GM18526 (cell line): ENCODE measurements around the gene CARS2.

Experiments used
- POLR2A ChIP-seq: IDR thresholded peaks from 3 replicates; pipeline ENCODE4 v1.6.1; 2011; ENCODE audit not compliant: insufficient read length; ENCODE audit errors: extremely low read depth

Gene CARS2

DNA sequence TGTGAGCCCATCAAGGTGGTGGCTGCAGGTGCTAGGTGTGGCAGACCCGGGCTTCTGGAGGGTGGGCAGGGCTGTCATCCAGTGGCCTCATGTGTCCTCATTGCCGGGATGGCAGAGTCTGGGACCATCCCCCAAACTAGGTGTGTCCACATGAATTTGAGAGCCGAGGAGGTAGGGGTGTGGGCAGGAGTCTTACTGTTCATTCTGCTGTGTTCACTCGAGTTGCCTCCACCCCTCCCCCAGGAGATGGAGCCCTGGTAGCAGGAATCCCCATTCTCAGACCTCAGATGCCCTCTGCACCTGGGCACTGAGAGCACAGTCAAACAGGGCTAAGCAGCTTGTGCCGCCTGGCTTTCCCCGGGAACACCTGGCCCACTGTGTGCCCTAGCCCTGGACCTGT is 68.2 kb downstream of the CARS2 start:
- no peak for TF ChIP-seq POLR2A

DNA sequence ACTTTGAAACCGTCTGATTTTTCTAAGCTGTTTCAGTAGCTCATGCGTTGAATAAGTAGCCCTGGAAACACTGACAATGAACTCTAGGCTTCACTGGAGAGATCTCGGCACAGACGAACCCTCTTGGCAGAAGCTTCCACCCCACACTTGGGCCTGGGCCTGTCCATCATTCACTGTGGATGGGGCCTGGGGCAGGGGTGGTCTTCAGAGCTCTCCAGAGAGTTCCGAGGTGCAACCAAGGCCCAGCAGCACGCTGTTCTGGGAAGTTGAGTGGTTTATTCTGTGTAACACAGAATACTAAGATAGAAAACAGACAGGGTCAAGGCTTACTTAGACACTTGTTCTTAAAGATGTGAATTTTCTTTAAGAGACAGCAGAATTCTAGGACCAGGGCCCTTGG is 68.6 kb downstream of the CARS2 start:
- TF ChIP-seq POLR2A, result no peak

DNA sequence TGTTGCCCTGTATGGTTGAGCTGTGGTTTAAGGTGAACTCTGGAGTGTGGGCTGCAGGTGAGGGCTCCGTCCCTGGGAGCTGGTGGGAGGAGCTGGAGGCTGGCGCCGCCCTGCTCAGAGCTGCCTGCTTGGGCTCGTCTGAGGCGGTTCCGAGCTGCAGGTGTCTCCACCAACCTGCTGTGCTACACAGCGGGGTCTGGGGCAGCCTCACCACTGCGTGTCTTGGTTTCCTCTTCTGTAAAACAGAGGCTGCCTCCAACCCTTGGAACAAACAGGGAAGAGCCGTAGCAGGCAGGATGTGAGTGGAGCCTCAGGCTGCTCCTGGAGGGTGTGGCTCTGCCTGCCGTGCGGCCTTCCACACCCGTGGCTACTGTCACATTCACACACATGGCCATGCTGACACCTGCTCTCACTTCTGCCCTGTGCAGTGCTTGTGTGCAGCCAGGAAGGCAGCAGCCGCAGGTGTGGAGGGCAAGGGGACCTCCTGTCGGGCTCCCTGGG is 69.2 kb downstream of the CARS2 start:
- no peak for TF ChIP-seq POLR2A

DNA sequence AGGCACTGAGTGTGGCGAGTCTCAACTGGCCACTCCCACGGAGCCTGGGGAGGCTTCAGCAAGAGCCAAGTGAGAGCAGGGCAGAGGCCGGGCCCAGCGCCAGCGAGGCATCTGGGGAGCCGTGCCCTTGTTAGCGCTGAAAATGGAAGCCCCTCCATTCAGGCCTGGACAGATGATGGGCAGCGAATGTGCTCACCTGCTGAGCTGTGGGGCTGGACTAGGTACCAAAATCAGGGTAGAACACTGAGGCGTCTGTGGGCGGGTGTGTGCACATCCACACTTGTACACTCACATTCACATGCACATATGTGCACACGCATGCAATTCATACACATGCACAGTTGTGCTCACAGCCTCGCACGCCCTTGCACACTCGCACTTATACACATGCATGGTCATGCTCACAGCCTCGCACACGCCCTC is 69.9 kb downstream of the CARS2 start:
- no peak for TF ChIP-seq POLR2A

DNA sequence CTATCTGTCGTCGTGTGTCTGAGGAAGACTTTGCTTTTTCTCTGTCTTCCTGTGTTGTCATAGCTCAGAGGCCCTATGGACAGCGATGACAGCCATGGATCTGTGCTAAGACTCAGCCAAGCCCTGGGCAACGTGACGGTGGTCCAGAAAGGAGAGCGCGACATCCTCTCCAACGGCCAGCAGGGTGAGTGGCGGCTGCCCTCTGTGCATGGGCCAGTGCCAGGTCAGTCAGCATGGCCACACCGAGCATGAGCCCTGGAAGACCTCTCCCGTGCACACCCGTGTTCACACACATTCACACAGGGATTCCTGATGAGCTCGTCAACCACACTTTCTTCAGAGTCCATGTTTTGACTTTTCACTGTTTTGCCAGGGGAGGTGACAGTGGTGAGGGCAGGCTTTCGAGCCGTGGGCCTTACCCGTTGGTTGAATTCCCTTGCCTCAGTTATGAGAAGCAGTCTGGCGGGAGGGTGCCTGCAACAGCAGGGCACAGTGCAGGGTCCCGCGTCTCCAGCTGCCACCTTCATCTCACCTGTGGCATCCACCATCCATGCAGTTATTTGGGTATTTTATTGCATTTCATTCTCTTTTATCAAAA is 70.4 kb downstream of the CARS2 start:
- no peak for TF ChIP-seq POLR2A

DNA sequence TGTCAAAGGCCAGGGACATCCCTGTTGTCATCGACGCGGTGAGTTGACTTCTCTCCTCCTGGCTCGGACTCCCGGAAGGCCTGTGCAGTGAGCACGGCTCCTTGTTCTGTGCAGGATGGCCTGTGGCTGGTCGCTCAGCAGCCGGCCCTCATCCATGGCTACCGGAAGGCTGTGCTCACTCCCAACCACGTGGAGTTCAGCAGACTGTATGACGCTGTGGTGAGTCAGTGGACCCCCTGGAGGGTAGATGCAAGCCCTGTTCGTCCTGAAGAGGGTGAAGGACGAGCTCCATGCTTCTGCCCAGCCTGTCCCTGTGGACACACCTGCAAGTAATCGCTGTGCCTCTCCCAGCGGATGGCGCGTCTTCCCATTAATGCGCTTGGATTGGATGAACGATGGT is 71.4 kb downstream of the CARS2 start:
- TF ChIP-seq POLR2A, result no peak

DNA sequence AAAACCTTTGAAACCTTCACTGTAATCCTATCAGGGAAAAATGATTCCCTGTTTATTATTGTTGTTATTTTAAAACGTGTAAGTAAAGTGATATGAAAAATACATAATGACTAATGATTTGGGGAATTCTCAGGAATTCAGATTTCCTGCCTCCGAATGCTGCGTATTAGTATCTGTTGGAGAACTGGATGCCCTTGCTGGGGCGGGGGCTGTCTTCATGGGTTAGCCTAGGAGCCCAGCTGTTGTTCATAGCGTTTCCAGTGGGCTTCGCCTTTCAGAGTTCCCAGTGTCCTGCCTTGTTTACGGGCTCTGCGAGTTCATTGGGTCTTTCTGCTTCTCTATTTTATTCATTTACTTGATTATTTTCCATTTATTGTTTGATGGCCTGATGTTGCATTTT is 72.1 kb downstream of the CARS2 start:
- TF ChIP-seq POLR2A, result no peak

DNA sequence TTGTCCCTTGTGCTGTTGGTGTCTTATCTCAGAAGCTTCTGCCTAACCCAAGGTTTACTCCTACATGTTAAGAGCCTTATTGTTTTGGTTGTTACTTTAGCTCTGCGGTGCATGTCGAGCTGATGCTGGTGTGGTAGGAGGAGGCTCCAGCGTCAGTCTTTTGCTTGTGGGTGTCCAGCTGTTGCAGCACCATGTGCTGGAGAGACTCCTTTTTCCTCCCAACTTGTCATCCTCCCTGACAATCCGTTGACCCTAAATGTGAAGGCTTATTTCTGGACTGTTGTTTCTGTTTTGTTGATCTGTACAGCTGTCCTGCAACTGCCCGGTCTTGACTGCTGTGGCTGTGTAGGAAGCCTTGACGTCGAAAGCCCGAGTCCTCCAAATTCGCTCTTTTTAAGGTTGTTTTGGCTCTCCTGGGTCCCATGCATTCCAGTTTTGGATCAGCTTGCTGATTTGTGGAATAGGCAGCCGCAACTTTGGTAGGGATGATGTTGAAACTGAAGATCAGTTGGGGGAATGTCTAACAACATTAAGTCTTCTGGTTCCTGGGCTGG is 75.3 kb downstream of the CARS2 start:
- TF ChIP-seq POLR2A, result no peak

DNA sequence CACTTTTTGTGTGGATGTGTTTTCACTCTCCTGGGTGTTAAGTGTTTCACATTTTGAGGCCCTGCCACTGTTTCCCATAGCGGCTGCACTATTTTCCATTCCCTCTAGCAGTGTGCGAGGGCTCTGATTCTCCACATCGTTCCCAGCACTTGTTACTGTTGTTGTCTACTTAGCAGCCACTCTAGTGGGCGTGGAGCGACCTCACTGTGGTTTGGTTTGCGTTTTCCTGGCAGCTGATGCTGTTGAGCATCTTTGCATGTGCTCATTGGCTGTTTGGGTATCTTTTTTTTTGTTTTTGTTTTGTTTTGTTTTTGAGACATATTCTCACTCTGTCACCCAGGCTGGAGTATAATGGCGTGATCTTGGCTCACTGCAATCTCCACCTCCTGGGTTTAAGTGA is 76.2 kb downstream of the CARS2 start:
- TF ChIP-seq POLR2A, result no peak

DNA sequence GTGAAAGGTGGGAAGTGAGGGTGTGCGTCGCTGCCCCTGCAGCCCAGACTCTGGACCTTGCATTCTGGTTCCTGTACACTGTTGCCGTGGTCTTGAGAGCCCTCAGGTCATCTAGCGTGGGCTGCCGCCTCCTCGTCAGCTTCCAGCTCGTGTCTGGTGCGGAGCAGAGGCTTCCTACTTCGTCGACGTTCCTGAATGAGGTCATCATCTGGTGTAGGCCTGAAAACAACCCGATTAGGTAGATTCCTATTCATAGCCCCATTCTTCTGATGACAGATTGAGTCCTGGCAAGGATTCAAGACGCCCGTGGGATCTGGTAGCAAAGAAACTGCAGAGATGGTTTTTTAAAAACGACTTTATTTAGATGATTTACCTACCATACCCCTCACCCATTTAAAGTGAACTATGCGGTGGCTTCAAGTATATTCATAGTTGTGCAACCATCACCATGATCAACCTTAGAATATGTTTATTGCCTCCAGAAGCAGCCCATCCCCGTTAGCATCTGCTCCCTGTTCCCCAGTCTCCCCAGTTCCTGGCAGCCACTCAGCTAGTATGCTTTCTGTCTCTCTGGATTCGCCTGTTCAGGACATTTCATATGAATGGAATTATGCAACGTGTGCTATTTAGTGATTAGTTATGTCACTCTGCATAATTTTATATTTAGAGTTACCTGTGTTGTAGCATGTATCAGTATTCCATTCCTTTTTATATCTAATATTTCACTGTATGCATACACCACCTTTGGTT is 76.8 kb downstream of the CARS2 start:
- TF ChIP-seq POLR2A, result no peak

DNA sequence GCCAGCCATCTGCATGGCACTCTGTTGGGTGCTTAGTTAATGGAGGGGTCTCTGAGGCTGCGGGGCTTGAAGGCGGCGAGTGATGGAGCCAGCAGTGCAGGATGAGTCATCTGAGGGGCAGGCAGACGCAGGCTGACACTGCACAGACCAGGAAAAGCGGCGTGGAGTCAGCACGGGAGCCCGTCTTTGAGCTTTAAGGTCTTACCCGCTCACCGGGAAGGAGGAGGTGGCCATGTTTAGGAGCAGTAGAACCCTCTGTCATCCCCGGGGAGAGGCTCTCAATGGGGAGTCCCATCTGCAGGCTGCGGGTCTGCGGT is 77.5 kb downstream of the CARS2 start:
- TF ChIP-seq POLR2A, result no peak

DNA sequence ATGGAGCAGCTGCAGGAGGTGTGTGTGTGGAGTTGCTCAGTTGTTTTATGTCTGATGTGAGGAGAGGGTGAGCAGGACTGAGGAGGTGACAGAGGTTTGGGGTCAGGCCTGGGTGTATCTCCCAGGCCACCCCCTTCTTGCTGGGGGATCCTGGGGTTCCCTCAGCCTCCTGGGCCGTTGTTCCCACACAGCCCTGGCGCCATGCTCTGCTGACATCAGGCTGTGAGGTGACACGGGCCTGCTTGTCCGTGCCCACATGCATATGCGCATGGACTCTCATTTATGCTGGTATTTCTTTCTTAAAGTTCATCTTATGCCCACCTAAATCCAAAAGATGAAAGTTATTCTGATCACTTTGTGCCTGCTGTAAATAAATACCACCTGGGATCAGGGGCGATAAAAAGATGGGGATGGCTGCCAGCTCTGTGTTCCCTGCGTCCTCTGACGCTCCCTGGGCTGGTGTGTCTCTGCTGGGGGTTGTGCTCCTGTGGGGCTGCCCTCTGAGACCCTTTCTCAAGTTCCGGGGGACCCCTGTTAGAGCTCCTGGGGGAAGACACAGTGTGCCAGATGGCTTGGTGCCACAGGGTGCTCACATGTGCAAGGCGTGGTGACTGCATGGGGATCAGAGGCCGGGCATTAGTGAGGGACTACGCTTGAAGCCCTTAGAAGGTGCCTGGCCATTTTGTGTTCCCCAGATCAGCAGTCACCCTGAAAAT is 78.0 kb downstream of the CARS2 start:
- no peak for TF ChIP-seq POLR2A

DNA sequence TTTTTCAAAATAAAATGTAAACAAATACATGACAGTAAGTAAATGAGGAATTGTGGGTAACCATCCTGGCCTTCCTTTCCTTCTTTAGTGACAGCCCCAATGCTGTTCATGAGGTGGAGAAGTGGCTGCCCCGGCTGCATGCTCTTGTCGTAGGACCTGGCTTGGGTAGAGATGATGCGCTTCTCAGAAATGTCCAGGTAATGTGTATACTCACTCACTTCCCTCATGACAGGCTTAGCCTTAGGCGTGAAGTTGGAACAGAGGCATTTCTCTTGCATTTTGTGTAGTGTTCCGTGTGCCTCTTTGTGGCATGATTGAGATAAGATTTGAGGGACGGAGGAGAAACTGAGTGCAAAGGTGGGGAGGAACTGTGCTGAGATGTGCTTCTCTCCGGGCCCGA is 78.6 kb downstream of the CARS2 start:
- no peak for TF ChIP-seq POLR2A

DNA sequence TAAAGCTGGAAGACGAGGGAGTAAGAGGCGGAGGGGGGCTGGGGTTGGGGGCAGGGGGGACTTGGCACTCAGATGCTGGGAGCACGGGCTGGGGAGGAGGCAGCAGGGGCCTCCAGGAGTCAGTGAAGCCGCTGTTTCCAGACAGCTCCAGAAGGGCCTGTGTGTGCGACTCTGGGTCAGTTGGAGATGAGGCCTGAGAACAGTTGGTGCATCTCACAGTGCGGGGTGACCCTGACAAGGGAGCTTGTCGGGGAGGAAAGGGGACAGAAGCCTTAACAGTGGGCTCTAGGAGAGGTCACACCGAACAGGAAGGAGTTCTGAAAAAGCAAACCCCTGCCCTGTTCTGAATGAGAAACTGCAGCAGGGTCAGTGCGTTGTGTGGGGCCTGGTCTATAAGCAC is 79.4 kb downstream of the CARS2 start:
- no peak for TF ChIP-seq POLR2A

DNA sequence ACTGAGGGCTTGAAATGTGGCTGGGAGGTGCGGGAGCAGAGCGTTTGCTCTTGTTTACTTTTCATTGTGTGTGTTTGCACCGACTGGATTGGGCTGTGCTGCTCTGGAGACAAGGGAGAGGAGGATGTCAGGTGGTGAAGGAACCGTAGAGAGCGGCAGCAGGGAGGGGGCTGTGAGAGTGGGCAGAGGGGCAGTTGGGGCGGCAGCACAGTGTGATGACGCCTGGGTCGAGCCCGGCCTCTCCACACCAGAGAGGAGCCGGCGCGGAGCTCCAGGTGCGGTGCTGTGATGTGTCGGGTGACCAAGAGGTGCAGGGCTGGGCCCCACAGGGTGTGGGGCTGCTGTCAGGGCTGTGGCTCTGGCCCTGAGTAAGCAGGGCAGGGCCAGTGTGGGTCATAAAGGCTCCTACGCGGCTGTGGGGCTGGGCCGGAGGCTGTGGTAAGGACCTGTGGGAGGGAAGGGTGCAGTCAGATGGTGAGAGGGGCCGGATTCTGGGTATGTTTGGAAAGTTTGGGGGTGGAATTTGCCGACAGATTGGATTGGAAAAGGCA is 80.1 kb downstream of the CARS2 start:
- TF ChIP-seq POLR2A, result no peak

DNA sequence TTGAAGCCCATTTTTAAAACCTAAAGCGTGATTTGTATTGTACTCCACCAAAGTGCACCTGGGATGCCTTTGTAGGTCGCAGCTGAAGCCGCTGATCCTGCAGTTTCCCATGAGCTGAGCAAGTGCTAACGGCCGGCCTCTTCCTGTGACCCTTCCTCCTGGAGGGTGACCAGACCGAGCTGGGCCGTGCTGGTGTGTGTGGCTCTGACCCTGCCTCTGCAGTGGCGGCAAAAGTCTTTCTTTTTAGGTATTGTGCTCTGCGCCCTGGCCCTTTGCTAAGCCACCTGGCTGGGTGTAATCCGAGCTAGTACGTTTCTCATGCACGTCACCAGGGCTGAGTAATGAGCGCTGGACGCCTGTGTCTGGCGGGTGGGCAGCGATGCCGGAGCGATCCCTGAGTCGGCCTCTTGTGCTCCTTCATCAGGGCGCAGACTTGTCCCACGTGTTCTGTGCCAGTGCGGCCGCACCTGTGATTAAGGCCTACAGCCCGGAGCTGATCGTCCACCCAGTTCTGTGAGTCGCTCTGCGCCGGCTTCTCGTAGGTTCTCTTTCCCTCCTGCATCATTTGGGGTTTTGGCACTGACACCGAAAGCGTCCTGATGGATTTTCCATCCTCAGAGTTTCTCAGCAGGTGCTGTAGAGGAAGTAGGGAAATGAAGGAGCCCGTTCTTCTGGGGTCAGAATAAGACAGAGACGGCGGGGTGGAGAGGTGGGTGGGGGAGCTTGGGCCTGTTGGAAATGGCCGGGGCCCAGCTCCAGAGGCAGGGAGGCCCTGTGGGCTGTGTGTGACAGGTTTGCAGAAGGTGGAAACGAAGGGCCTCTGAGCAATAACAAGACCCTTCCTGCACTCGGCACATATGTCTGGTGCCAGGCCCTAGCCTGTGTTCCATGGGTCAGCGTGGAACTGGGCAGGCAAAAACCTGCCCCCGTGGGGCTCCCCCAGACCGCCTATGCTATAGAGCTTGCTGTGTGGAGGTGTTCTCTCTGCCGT is 80.9 kb downstream of the CARS2 start:
- TF ChIP-seq POLR2A, result no peak
